Testis (tissue), 3 donors: ENCODE data around the gene PSEN1. TPM values are rescaled to one million over a fixed set of nuclear protein-coding genes. Genes with fewer than 3 reads are reported as not detected.

Experiments
- DNase-seq: peaks from one replicate; pipeline ENCODE4 v3.0.0-alpha.2; 2019
- H3K27ac ChIP-seq, 2 donors: fragments of 200-600 bp; sonication (generic); one replicate each; pipeline ENCODE4 v1.5.1; 2019
- H3K27me3 ChIP-seq: fragments of 200-600 bp; sonication (generic); one replicate; pipeline ENCODE4 v1.5.1; 2019
- H3K36me3 ChIP-seq: fragments of 200-600 bp; sonication (generic); one replicate; pipeline ENCODE4 v1.5.1; 2017; ENCODE audit warnings: low read depth; ENCODE audit errors: missing control alignments
- H3K4me1 ChIP-seq: fragments of 200-600 bp; sonication (generic); one replicate; pipeline ENCODE4 v1.5.1; 2019
- H3K4me3 ChIP-seq, 2 donors: fragments of 200-600 bp; sonication (generic); one replicate each; pipeline ENCODE4 v1.5.1; 2017 to 2019
- H3K9me3 ChIP-seq: fragments of 200-600 bp; sonication (generic); one replicate; pipeline ENCODE4 v1.5.1; 2017
- POLR2A ChIP-seq: fragments of 450-650 bp; IDR thresholded peaks from one replicate; pipeline ENCODE4 v1.6.1; 2017; ENCODE audit warnings: antibody characterized with exemption, mild to moderate bottlenecking, moderate library complexity
- WGBS, 2 donors: methylation state at CpG; one replicate each; pipeline ENCODE4 v1.1.5; 2018; 5-methylcytosine and 5-hydroxymethylcytosine counted together
- intact Hi-C: fragments of 100-400 bp; cut with DNase I; formaldehyde crosslinking; loops from one replicate; pipeline ENCODE4 v1.15.1; 2023; ENCODE audit warnings: low total_unique reads
- polyA plus RNA-seq: library from polyadenylated mRNA; stranded (reverse); fragments of 350-450 nt; fragmentation: Illumina TruSeq; extraction: RNeasy Lipid Tissue Mini Kit (QIAGEN cat#74804); gene quantifications from one replicate; pipeline ENCODE4 v1.2.3, GENCODE V29; 2014; ENCODE audit warnings: low read depth, low replicate concordance; ENCODE audit not compliant: insufficient read depth
- total RNA-seq, 2 donors: library from RNA; depleted of rRNA; stranded (reverse); fragments of >200 nt; gene quantifications; one replicate each; pipeline ENCODE4 v1.2.3, GENCODE V29; 2016
- TF ChIP-seq, protein P1 (sequence below), 3 experiments: fragments of 450-650 bp in 2 of 3; fragments of 200-600 bp in 1 of 3; sonication (generic) in 1 of 3; IDR thresholded peaks; one replicate each; pipeline ENCODE4 v1.5.1; 2016 to 2019; ENCODE audit warnings: antibody characterized with exemption in 3 of 3, mild to moderate bottlenecking in 2 of 3, moderate library complexity in 1 of 3

Gene PSEN1
- total and polyA plus RNA-seq, 3 donors from 2014 or later = 65.7 to 94.9 (median 78.4) TPM

DNA sequence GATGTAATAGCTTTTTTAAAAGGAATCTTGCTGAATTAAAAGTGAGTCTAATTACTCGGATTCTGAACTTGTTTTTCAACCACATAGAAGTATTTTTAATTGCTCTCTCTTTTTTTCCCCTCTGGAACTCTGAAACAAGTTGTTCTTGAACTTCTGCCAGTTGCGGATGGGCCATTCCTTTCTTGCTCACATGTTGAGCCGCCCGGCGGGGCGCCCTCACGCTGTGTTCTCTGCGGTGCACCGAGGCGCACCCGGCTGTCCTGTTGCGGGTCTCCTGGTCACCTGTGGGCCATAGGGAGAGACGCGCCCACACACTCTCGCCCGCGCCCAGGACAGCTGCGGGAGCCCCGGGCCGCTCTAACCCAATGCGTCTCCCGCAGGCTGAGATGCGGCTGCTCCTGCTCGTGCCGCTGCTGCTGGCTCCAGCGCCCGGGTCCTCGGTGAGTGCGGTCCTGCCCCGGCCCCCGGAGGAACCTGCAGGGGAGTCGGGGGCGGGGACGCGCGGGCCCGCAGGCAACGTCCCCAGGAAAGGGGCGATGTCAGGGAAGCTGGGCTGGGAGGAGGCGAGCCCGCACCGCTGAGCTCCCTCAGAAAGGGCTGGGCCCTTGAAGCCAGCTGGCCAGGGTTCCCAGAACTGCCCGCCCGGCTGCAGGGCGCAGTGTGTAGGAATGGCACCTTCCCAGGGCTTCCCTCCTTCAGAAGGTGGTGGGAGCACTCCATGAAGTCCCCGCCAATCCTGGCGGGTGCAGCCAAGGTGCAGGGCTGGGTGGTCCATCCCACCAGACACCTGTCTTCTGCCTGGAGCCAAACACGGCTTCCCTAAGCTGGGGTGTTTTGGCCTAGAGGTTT lies 103.3 kb downstream of the PSEN1 start:
- DNase-seq = peak; percentile 83
- Histone ChIP-seq H3K36me3 (no peaks in the 10 kb centered on the region), H3K27me3 (no peaks in the 10 kb centered on the region), H3K27ac (no peak overlapping the region), H3K4me3 (peak overlapping the region; percentile 15 to 55), H3K4me1 (peaks cover 21% of the 10 kb centered on the region), H3K9me3 (no peaks in the 10 kb centered on the region)
- TF ChIP-seq POLR2A = no peak
- TF ChIP-seq, protein P1, sequence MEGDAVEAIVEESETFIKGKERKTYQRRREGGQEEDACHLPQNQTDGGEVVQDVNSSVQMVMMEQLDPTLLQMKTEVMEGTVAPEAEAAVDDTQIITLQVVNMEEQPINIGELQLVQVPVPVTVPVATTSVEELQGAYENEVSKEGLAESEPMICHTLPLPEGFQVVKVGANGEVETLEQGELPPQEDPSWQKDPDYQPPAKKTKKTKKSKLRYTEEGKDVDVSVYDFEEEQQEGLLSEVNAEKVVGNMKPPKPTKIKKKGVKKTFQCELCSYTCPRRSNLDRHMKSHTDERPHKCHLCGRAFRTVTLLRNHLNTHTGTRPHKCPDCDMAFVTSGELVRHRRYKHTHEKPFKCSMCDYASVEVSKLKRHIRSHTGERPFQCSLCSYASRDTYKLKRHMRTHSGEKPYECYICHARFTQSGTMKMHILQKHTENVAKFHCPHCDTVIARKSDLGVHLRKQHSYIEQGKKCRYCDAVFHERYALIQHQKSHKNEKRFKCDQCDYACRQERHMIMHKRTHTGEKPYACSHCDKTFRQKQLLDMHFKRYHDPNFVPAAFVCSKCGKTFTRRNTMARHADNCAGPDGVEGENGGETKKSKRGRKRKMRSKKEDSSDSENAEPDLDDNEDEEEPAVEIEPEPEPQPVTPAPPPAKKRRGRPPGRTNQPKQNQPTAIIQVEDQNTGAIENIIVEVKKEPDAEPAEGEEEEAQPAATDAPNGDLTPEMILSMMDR (IDR thresholded peaks at IDR 0.05) = no peak
- intact Hi-C loops = loop anchor here (10.0 kb wide), 1 partner anchor 655 kb away; no protein-coding TSS in a partner anchor
- WGBS, 2 donors = 1 to 6% methylated on average over 12 to 30 of the region's 48 CpGs

DNA sequence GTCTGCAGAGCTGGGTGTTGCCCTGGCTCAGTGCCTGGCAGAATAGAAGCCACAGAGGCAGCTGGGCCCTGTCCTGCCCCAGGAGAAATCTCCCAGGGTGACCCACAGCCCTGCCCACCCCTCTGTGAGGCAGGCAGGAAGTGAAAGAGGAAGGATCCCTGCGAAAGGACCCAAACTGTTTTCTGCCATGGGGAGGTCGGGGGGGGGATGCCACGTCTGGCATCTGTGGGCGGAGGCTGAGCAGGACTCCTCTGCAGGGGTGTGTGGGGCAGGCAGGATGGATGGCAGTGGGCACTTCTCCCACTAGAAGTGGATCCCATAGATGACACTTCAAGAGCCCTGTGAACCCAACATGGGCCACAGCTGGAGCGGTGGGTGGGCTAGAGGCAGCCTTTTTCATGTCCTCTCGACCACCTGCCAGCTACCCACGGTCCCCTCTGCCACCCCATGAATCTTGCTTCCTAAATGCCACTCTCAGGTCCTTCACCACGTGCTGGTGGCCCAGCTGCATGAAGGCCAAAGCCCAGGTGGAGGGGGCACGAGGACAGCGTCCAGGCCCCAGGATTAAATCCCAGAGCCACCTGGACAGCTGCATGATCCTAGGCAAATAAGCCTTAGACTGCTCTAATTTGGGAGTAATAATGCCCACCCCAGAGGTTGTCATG lies 104.6 kb downstream of the PSEN1 start:
- Histone ChIP-seq H3K4me1 (peaks cover 14% of the 10 kb centered on the region), H3K9me3 (no peaks in the 10 kb centered on the region), H3K27ac (no peak overlapping the region), H3K4me3 (no peak overlapping the region), H3K27me3 (no peaks in the 10 kb centered on the region), H3K36me3 (no peaks in the 10 kb centered on the region)
- no peak for DNase-seq
- 82 to 88% methylated on average over 8 to 10 of the region's 10 CpGs for WGBS, 2 donors
- intact Hi-C loops = loop anchor here (10.0 kb wide), 1 partner anchor 654 kb away; no protein-coding TSS in a partner anchor
- TF ChIP-seq POLR2A = no peak
- TF ChIP-seq, protein P1 (IDR thresholded peaks at IDR 0.05) = no peak

DNA sequence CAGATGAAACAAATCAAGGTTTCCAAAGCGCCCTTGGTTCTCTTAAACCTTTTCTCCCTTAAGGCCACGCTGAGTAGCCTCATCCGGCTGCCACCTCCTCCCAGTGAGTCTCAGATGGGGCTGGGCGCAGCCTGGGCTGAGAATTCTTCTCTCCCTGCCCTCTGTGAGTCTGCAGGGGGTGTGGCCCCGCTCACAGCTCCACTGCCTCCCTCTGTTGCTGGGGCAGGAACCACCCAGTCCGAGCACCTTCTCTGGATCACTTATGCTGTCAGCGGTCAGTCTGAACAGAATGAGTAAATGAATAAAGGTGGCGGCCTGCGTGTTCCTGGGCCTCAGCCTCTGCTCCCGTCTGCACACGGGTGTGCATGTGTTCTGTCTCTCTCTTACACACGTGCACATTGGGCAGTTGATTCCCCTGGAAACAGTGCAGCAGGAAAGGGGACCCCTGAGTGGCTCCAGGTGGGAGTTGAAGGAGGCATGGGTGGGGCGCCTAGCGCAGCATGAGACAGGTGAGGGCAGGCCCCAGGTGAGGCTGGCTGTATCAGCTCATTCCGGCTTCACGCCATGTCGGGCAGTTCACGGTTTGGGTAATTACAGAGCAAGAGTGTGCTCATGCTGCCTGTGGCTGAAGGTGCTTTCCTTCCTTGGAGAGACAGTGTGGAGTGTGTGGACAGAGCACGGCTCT lies 105.3 kb downstream of the PSEN1 start:
- Histone ChIP-seq H3K4me3 (no peak overlapping the region), H3K36me3 (no peaks in the 10 kb centered on the region), H3K27me3 (no peaks in the 10 kb centered on the region), H3K27ac (no peak overlapping the region), H3K9me3 (no peaks in the 10 kb centered on the region), H3K4me1 (peaks cover 14% of the 10 kb centered on the region)
- 89 to 94% methylated on average over 16 to 19 of the region's 19 CpGs for WGBS, 2 donors
- no peak for DNase-seq
- intact Hi-C loops = loop anchor here (10.0 kb wide), 1 partner anchor 653 kb away; no protein-coding TSS in a partner anchor
- no peak for TF ChIP-seq POLR2A
- TF ChIP-seq, protein P1 (IDR thresholded peaks at IDR 0.05) = no peak

DNA sequence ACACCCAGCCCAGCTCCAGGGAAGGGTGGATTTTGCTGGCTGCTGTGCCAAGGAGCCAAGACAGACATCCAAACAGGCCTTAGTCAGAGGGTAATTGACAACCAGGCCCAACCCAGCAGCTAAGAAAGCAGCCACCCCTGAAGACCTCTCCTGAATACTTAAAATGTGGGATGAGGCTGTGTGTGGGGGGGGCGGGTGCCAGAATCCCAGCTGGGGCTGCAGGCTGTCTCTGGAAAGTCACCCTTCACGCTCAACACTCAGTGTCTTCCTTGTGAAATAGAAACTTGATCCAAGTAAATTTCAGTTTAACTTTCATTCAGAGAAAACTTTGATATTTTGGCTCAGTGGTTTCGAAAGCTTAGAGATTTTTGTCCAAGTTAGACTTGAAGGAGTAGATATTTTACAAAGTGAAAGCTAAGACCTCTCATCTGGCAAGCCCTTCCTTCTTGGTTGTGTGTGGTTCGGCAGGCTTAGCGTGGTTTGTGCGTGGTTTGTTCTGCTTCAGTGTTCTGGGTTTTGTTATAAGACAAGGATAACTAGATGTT lies 106.1 kb downstream of the PSEN1 start:
- TF ChIP-seq, protein P1 (IDR thresholded peaks at IDR 0.05) = no peak
- no peak for TF ChIP-seq POLR2A
- Histone ChIP-seq H3K36me3 (no peaks in the 10 kb centered on the region), H3K27ac (no peak overlapping the region), H3K27me3 (no peaks in the 10 kb centered on the region), H3K9me3 (no peaks in the 10 kb centered on the region), H3K4me3 (no peak overlapping the region), H3K4me1 (peaks cover 11% of the 10 kb centered on the region)
- intact Hi-C loops = loop anchor here (10.0 kb wide), 1 partner anchor 652 kb away; no protein-coding TSS in a partner anchor
- 49 to 59% methylated on average over 6 of the region's 6 CpGs for WGBS, 2 donors
- DNase-seq = no peak
